ENCODE data around the gene UACA.

UACA gene

DNA sequence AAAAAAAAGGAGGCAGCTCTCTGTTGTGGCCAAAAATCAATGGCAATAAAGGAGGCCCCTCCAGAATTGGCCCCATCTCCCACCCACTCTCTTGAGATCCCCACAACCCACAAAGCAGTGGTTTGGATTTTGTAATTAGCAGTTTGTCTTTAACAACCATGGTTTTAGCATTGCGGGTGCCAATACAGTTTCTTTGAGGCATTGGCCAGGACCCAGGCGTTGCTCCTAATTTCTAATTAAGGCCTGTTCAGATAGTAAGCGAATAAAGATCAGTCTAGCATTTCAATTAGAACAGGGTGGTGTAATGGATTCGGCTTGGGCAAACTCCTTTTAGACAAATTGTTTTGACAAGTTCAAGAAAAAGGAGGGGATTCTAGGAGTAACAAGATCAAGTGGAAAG lies 23.6 kb upstream of the UACA start:
- no peak for DNase-seq

DNA sequence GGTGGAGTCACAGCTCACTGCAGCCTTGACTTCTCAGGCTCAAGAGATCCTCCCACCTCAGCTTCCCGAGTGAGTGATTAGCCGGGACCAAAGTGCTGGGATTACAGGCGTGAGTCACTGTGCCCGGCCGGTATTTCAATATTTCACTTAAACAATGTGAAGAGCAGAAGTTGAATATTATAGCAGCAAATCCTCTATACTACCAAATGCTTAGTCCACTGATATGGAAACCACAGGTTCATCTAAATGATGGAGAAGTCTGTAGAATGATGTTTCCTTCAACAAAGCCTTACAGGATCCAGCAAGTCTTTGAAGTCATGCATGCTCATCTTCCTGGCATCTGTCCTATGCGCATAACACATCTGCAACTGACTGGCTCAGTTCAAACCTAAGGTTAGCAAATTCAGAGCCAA lies 20.3 kb upstream of the UACA start:
- no peak for DNase-seq

DNA sequence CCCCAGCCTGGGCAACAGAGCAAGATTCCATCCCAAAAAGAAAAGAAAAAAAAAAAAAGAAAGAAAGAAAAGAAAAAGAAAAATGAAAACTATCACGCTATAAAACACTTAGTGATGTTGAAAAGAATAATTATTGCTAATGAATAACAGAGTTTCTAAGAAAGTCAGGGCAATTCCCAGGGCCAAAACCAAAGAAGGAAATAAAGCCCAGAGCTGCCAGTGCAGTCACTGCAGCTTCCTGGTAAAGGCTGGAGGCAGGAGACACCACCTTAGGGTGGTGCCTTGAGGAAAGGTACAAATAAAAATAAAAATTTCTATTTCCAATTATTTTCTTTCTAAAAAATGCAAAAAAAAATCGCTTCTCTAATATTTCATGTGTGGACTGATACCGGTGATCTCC lies 19.7 kb upstream of the UACA start:
- DNase-seq = no peak

DNA sequence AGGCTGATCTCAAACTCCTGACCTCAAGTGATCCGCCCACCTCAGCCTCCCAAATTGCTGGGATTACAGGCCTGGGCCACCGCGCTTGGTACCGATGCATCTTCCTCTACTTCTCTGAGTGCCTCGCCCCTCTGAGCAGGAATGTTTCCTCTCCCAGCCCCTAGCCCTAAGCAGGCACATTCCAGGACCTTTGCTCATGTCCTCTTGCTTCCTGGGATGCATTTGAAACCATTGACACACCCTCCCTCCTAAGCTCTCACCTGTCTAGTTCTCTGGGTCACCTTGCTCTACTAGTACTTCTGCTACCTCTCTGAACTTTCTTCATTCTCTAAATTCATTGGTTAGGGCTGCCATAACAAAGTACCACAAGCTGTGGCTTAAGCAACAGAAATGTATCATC lies 17.9 kb upstream of the UACA start:
- no peak for DNase-seq

DNA sequence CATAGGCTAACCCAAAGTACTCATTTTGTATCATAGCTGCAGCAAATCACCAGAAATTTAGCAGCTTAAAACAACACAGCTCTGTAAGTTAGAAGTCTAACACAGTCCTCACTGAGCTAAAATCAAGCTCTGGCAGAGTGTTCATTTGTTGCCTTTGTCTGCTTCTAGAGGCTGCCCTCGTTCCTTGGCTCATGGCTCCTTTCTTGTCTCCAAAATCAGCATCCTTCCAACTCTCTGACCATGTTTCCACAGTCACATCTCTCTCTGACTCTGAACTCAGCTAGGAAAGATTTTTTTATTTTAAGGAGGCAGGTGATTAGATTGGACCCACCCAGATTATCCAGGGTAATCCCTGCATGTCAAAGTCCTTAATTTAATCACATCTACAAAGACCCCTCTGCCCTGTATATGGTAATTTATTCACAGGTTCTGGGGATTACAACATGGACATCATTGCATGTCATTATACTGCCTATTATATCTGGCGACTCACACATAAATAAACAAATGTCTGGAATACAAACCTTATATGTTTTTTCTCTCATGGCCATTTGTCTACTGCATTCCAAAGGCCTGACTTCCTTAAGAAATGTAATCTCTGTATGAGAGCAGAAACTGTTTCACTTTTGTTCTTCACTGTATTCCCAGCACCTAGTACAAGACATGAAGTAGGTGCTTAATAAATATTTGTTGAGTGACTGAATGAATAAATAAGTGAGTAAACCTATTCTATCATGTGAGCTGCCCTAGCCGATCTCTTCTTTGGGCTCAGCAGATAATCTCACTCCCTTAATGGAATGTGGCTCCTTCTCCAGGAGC lies 15.1 kb upstream of the UACA start:
- no peak for DNase-seq

DNA sequence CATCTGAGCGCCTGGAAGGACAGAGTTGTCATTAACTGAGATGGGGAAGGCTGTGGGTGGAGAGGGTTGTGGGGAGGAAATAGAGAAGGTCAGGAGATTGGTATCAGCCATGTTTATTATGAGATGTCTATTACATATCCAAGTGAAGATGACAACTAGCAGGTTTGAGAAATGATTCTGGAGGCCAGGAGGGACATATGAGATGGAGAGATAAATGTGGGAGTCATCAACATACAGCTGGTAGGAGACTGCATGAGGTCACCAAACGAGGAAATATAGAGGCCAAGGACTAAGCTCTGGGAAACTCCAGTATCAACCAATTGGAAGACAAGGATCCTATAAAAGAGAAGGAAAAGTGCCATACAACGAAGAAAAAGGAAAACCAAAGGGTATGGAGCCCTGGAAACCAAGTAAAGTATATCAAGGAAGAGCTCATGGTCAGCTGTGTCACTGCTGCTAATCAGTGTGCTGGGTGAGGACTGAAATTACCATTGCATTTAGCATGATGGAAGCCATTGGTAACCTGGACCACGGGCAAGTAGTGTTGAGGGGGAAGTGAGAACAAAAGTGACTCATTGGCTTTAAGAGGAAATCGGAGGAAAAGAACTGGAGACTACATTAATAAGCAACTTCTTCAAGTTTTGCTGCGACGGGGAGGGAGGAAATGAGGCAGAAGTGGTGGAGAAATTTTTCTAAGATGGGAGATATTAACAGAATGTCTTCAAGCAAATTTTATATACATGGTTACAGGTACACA lies 14.0 kb upstream of the UACA start:
- no peak for DNase-seq

DNA sequence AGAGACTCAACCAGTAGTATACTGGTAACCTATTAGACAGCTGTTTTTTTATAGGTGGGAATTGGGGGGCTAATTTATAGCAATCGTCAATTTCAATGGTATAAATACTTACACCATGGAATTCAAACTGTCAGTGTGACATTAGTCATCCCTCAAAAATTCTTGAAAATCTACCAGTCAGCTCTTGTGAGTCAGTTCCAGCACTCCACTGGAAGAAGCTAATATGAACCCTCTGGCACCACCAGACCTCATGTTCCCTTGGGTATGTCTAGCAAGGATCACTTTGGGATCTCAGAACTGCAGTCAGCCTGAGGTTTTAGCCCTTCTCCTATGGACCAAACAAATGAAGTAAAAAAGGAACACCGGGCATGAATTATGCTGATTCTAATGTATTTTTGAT lies 11.8 kb upstream of the UACA start:
- no peak for DNase-seq

DNA sequence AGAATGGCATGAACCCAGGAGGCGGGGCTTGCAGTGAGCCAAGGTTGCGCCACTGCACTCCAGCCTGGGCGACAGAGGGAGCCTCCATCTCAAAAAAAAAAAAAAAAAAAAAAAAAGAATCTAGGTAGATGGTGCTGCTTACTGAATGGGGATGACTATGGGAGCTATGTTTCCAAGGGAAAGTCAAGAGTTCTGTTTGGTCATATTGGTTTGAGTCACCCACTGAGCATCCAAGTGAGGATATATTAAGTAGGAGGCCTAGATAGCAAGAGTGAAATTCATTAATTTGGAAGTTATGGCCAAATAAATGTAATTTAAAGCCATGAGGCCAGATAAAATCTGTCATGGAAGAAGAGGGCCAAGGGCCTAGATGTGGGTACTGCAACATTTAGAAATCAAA lies 9.0 kb upstream of the UACA start:
- no peak for DNase-seq

DNA sequence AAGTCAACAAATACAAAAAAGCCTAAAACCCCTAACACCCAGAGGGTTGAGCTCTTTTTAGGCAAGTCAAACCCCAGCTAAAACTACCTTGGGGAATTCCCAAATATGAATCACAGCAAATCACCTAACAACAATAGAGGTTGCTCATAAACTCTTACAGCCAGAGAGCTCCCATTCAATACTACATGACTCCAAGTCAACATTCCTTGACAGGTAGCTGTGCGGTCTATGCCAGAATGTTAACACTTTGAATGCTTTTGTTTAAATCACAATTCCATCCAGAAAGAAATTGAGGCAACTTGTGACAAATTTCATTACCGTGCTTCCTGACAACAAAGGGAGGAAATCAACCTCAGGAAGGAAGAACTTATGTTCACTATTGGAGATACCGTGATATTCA lies 7.5 kb upstream of the UACA start:
- DNase-seq = no peak

DNA sequence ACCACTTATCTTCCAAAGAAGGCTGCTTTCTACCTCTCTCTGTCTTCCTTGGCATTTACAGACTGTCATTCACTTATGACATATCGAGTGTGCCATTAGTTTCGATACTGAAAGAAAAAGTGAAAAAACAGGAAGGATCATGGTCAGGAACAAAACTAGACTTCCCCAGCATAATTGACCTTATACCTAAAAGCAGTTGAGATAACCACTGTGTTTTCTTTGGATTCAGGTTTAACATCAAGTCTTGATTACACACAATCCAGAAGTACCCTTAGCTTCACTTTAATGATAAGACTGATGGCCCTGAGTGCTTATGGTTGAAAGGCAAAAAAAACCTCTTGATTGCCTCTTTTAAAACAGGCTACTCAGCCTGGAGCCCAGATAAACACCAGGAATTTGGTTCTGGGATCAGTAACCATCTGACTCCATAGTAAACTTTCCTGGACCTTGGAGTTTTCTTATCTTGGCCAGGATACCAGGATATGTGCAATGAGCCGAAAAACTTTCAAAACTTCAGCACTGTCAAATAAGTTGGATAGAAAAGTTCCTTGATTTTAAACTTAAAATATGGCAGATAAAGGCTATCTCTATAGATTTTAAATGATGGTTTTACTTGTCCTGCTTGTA lies 5.0 kb upstream of the UACA start:
- DNase-seq = no peak

DNA sequence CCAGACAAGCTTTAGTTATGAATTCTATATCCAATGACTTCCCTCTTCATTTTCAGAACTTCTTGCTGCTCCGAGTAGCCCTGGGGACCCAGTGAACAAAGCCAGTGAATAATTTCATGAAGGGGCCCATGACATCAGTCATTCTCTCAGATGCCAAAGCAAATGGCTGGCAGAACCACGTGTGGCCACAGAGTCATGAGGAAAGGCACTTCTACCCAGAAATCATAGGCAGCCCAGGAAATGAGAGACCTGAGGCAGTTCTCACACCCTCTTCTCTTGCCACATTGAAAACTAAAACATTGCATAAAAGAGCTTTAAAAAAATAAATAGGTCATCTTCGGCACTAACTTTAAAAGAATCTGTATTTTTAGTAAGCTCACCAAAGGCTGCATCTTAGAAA lies 4.3 kb upstream of the UACA start:
- DNase-seq = no peak

DNA sequence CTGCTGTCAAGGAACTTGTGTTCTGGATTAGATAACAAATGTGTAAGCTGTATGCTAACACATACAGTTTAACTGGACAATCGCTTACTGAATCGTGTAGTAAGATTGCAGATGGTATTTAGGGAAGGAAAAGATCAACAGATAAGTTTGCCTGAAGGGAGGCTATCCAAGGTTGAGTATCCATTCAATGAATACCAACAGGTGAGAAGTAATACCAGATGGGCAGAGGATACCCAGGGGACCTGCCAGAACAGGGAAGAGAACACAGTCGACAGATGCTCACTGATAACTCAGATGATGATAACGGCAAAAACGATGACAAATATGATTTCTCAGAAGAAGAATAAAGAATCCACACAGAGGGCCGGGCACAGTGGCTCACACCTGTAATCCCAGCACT lies 3.2 kb upstream of the UACA start:
- DNase-seq = no peak

DNA sequence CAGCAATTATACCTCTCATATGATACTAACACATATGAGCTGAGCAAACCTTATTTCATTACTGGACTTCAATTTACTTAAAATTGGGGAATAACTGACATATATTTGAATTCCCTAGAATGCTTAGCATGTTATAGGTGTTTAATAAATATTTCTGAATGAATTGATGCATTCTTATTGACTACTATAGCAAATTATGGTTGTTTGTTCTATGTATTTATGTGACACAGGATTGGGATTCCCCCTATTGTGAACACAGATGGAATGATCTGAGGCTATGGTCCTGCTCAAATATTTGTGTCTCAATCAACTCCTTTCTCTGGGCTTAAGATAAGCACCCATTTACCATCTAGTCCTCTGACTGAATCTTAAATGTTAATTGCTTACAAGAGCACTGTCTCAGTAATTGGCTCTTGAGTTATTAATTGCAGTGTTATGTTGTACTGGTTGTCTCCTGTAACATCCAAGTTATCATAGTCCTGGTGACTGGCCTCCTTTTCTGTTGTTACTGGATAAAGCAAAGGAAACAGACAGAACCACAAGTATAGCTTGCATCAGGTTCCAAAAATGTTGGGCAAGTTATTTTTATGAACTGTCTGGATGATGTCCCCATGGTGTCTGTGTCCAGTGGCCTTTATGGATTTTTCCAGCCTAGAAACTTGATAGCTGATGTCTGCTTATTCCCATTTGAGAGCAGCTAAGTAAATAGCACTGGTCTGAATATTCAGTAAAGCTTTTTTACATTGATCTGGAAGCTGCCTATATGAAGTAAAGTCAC lies 2.3 kb upstream of the UACA start:
- peak; percentile 22 for DNase-seq

DNA sequence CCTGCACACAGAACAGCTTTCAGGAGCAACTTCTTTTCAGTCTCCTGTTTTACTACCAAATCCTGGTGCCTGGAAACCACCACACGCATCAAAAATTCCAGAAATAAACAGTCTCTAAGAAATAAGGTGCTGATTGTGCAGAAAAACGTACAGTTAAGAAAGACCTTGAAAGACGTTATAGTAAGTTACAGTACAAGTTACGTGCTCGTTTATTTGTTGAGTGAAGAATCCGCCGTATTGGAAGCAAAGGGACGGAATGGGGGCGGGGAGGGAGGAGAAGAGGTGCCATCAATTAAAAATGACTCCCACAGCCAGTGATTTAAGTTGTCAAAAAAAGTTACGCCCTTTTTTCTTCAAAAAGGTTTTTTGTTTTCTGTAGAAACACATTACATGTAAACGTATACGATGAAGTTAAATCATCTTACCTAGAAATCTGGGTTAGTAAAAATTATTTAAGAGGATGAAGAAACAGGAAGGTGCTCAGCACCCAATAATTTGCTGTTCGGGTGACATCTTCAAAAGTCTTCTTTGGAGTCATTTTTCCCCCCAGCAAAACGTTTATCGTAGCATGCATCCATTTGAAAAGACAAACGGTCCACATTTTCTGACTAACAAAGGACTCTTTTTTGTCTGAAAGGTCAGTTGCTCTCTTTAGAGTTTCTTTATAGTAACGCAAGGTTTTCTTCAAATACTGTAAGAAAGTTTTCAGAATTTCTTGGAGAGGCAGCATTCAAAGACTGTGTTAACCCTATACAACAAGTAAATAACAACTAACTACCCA lies 782 bp upstream of the UACA start:
- no peak for DNase-seq

DNA sequence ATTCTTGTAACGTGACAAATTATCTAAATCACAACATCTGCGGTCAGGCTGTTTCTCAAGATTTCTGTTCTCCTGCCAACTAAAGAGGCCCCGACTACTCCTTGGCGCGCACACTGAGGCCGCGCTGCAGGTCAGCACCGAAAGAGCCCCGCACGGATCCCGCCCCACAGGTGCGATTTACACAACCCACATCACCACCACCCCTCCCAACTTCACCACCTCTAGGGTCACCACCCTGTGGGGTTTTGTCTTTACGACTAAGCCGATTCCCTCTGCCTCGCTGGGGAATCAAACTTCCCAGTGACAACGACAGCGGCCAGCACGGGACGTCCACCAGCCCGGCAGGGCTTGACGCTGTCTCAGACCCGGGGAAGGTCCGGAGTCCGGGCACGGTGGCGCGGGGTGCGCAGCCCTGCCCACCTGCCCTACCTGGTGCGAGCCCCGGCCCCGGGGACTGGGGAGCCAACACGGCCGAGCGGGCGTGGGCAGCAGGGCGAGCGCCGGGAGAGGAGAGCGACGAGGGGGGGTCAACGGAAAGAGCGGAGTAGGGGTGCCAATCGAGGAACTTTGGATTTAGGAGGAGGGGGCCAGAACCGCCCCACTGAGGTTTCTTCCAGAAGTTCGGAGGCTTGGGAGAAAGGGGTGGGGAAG lies 764 bp downstream of the UACA start:
- DNase-seq = peak; percentile 44

DNA sequence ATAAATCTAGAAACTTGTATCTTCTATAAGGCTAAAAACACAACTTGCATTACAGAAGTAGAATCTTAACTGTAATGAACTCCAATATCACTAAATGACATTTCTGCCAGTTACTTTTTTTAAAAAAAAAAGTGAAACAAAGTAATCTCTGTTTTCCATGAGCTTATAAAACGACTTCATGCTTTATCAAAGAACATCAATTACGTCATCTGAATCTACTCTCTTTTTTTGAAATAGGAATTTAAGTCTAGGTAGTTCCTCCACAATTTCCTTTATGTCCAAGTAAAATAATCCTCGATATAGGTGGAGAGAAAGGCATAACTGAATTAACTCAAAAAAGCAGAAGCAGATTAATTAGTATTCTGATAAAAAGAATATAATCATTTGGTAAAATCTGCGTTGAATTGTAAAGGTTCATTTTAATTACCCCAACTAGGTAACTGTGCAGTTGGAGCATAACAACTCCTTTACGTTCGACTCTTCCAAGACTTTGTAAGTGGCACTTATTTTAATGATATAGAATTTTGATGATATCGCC lies 1.4 kb downstream of the UACA start:
- no peak for DNase-seq

DNA sequence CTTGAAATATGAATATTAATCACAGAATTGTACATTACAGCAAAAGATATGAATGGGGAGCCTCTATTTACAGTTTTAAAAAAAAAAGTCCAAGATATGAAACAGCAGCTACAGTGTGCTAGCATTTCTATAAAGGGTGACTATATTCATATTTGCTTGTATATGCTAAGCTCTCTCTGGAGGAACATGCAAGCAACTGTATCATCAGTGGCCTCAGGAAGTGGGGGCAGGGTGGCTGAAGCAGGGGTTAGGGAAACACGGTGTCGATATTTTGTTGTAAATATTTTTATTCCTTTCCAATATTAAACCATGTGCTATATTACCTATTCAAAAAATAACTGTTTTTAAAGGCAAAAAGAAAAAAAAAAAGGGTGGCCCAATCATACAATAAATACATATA lies 2.3 kb downstream of the UACA start:
- DNase-seq = no peak

DNA sequence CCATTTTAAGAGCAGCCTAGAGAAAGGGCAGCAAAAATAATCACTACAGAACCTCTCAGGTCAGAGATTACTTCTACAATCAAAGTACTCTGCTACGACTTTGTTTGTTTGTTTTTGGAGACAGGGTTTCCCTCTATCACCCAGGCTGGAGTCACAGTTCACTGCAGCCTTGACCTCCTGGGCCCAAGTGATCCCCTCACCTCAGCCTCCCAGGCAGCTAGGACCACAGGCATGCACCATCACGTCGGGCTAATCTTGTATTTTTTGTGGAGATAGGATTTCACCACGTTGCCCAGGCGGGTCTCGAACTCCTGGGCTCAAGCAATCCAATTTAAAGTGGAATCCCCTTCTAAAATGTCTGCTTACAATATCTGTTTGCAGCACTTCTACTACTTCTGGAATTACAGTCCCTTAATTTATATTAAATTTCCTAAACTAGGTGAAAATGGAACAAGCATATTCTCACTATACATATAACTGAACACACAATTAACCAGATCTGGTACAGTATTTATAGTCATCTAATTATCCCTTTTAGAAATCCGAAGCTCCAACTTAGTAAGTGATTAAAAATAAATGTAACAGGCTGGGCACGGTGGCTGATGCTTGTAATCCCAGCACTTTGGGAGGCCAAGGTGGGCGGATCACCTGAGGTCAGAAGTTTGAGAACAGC lies 4.4 kb downstream of the UACA start:
- DNase-seq = no peak

DNA sequence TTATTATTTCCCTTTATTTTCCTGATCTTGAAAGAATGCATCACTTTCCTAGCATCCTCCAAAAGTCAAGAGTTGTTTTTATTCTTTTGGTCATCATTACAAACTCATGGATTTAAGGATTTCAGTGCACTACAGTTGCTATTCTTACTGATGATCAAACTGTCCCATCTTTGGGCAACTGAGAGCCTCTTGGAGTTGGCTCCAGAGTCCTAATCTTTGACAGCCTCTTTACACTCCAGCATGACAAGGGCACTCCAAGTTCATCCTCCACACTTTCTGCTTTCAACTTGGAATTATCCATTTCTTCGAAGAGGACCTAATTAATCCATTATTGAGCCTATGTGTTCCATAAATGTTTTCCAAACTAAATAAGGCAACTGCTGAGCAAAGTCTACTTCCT lies 5.7 kb downstream of the UACA start:
- no peak for DNase-seq

DNA sequence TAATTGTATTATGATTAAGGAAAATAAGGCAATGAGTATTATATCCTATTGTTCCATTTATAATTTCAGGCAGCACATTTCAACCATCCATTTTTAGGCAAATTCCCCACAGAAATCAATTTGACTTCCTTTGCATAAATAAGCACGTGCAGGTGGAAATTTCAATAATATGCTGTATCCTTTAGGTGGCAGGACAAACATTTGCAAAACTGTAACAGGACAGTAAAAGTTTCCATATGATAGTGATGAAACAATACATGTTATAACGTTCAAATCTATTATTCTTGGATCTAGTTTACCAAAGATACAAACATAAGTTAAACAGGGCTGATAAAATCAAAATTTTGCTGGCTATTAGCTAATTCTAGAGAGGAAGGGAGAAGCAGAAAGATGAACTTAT lies 8.5 kb downstream of the UACA start:
- no peak for DNase-seq
